Kidney (tissue), 14 donors: Measurements from ENCODE around the gene TYROBP. TPM values are rescaled to one million over a fixed set of nuclear protein-coding genes. Genes with fewer than 3 reads are reported as not detected.
"Not testable (repeated sequence)": the region's sequence is repeated elsewhere in the genome, so short reads cannot be mapped to it uniquely, and the experiment has no call there.

Experiments used
- DNase-seq, 5 donors: peaks; one replicate each; pipeline ENCODE4 v3.0.0-alpha.2; 2013 to 2020
- FAIRE-seq: peaks from 2 replicates; lab custom pipeline; 2012; peaks lifted over from hg19 to GRCh38; lab: Jason Lieb, UNC
- H3K27ac ChIP-seq, 2 donors: one replicate each; pipeline ENCODE4 v1.7.0; 2013; ENCODE audit warnings: low read depth in 2 of 2, low read length in 2 of 2, inconsistent platforms in 1 of 2
- H3K27me3 ChIP-seq: one replicate; pipeline ENCODE4 v1.7.1; 2013; ENCODE audit warnings: low read length, inconsistent platforms; ENCODE audit not compliant: control insufficient read depth, insufficient read depth
- H3K36me3 ChIP-seq, 3 donors: one replicate each; pipeline versions ENCODE4 v1.7.0 to v1.7.1; 2013; ENCODE audit warnings: low read length in 3 of 3, control low read depth in 1 of 3, inconsistent platforms in 1 of 3; ENCODE audit not compliant: insufficient read depth in 3 of 3, control insufficient read depth in 2 of 3
- H3K4me1 ChIP-seq, 3 donors: one replicate each; pipeline versions ENCODE4 v1.7.0 to v1.7.1; 2013; ENCODE audit warnings: low read length in 3 of 3, inconsistent platforms in 1 of 3, low read depth in 1 of 3; ENCODE audit not compliant: control insufficient read depth in 2 of 3, insufficient read depth in 2 of 3
- H3K4me3 ChIP-seq, 3 donors: one replicate each; pipeline versions ENCODE4 v1.7.0 to v1.8.1; 2013; ENCODE audit warnings: low read length in 3 of 3, control low read depth in 1 of 3, inconsistent platforms in 1 of 3
- H3K9ac ChIP-seq, 3 donors: one replicate each; pipeline versions ENCODE4 v1.7.0 to v1.7.1; 2013; ENCODE audit warnings: low read length in 3 of 3, control low read depth in 1 of 3, inconsistent platforms in 1 of 3
- H3K9me3 ChIP-seq, 3 donors: one replicate each; pipeline versions ENCODE4 v1.7.0 to v1.7.1; 2013; ENCODE audit warnings: low read length in 3 of 3, control low read depth in 1 of 3, inconsistent platforms in 1 of 3; ENCODE audit not compliant: control insufficient read depth in 2 of 3, insufficient read depth in 1 of 3
- CTCF ChIP-seq: IDR thresholded peaks from 3 replicates; pipeline ENCODE4 v1.5.1; 2012; ENCODE audit warnings: mild to moderate bottlenecking, moderate library complexity, borderline replicate concordance; ENCODE audit not compliant: insufficient read depth; ENCODE audit errors: extremely low read depth
- intact Hi-C: fragments of 100-400 bp; cut with DNase I; formaldehyde crosslinking; loops from one replicate; pipeline ENCODE4 v1.11.1; 2022
- polyA plus RNA-seq: library from polyadenylated mRNA; stranded (reverse); fragments of 350-450 nt; fragmentation: Illumina TruSeq; extraction: RNeasy Lipid Tissue Mini Kit (QIAGEN cat#74804); gene quantifications from one replicate; pipeline ENCODE4 v1.2.3, GENCODE V29; 2014; ENCODE audit warnings: low read depth, low replicate concordance; ENCODE audit not compliant: insufficient read depth
- total RNA-seq: library from RNA; stranded (reverse); fragmentation: NEBNext Ultra II Directional; extraction: Animal tissue kit (Norgen Biotek cat#: 25700); gene quantifications from one replicate; pipeline ENCODE4 v1.2.1, GENCODE V29; 2021
- donor health status: control.
- donor health status: control.
- donor health status: control.
- donor health status: control.
- donor health status: control.
- donor health status: DM: yes; HTN: yes; CAD: no.
- donor health status: Normal renal cell carcinoma (clear cell type).

TYROBP gene
- total and polyA plus RNA-seq, 2 donors from 2014 or later = 64.2 to 77.6 TPM

- no peaks in the 10 kb centered on the region for H3K27me3 ChIP-seq
- intact Hi-C loops = no loop called here
- TF ChIP-seq CTCF = no peak
- H3K4me3 ChIP-seq = no peak overlapping the region
- FAIRE-seq (no peak), DNase-seq (no peak)
- no peak overlapping the region for H3K9ac ChIP-seq
- no peaks in the 10 kb centered on the region for H3K36me3 ChIP-seq
- H3K27ac ChIP-seq = no peak overlapping the region
- no peaks in the 10 kb centered on the region for H3K4me1 ChIP-seq
- no peaks in the 10 kb centered on the region for H3K9me3 ChIP-seq
These were observed 5.5 kb upstream of the TYROBP start for GRCh38 chr19:35913589-35913988.

- FAIRE-seq = no peak
- H3K4me3 ChIP-seq = no peak overlapping the region
- intact Hi-C loops = no loop called here
- no peaks in the 10 kb centered on the region for H3K4me1 ChIP-seq
- no peaks in the 10 kb centered on the region for H3K27me3 ChIP-seq
- H3K27ac ChIP-seq = no peak overlapping the region
- H3K36me3 ChIP-seq = no peaks in the 10 kb centered on the region
- TF ChIP-seq CTCF = no peak
- peak in 1 of 5 donors; percentile 93 for DNase-seq
- H3K9ac ChIP-seq = no peak overlapping the region
- no peaks in the 10 kb centered on the region for H3K9me3 ChIP-seq
These were observed 3.7 kb upstream of the TYROBP start for GRCh38 chr19:35911790-35912189.

- Histone ChIP-seq H3K27ac (no peak overlapping the region), H3K27me3 (no peaks in the 10 kb centered on the region), H3K4me1 (no peaks in the 10 kb centered on the region), H3K36me3 (no peaks in the 10 kb centered on the region), H3K9me3 (no peaks in the 10 kb centered on the region), H3K9ac (no peak overlapping the region), H3K4me3 (no peak overlapping the region)
- FAIRE-seq (no peak), DNase-seq (peak in 1 of 5 donors; percentile 20)
- intact Hi-C loops = no loop called here
- no peak for TF ChIP-seq CTCF
These were observed 3.1 kb upstream of the TYROBP start for GRCh38 chr19:35911173-35911572.

- H3K9me3 ChIP-seq, H3K4me3 ChIP-seq, FAIRE-seq, H3K36me3 ChIP-seq, H3K4me1 ChIP-seq, intact Hi-C loops, H3K27ac ChIP-seq, H3K27me3 ChIP-seq, H3K9ac ChIP-seq: not testable (repeated sequence)
- DNase-seq = peak in 1 of 5 donors; percentile 8
These were observed 2.3 kb upstream of the TYROBP start for GRCh38 chr19:35910355-35910754.
